Peyer's patch (tissue), 4 donors: ENCODE results near the gene NLK. TPM values are rescaled to one million over a fixed set of nuclear protein-coding genes. Genes with fewer than 3 reads are reported as not detected.

Experiments
- DNase-seq, 3 donors: peaks; one replicate each; pipeline ENCODE4 v3.0.0-alpha.2; 2017 to 2019
- H3K27ac ChIP-seq, 4 donors: fragments of 200-600 bp; sonication (generic); one replicate each; pipeline ENCODE4 v1.5.1; 2016 to 2019
- H3K27me3 ChIP-seq, 2 donors: fragments of 200-600 bp; sonication (generic); one replicate each; pipeline ENCODE4 v1.5.1; 2019
- H3K36me3 ChIP-seq, 3 donors: fragments of 200-600 bp; sonication (generic); one replicate each; pipeline ENCODE4 v1.5.1; 2016 to 2019
- H3K4me1 ChIP-seq, 4 donors: fragments of 200-600 bp; sonication (generic); one replicate each; pipeline ENCODE4 v1.5.1; 2016 to 2019
- H3K4me3 ChIP-seq, 4 donors: fragments of 200-600 bp; sonication (generic); 1 replicate in 3 of 4; 2 replicates in 1 of 4; pipeline ENCODE4 v1.5.1; 2016 to 2019; ENCODE audit warnings: mild to moderate bottlenecking in 1 of 4
- H3K9me3 ChIP-seq, 4 donors: fragments of 200-600 bp; sonication (generic); one replicate each; pipeline ENCODE4 v1.5.1; 2016 to 2019; ENCODE audit warnings: mild to moderate bottlenecking in 1 of 4
- CTCF ChIP-seq, 6 experiments: fragments of 450-650 bp in 4 of 6; fragments of 200-600 bp in 2 of 6; sonication (generic) in 1 of 6; IDR thresholded peaks; one replicate each; pipeline ENCODE4 v1.5.1; 2017 to 2019; ENCODE audit warnings: antibody characterized with exemption in 6 of 6, mild to moderate bottlenecking in 3 of 6, moderate library complexity in 1 of 6
- POLR2A ChIP-seq, 2 donors: fragments of 450-650 bp; IDR thresholded peaks; one replicate each; pipeline ENCODE4 v1.5.1; 2017; ENCODE audit warnings: antibody characterized with exemption in 2 of 2, mild to moderate bottlenecking in 2 of 2, moderate library complexity in 2 of 2
- total RNA-seq, 4 donors: library from RNA; depleted of rRNA; stranded (reverse); fragments of >200 nt; gene quantifications; one replicate each; pipeline ENCODE4 v1.1.0, GENCODE V29; 2016

Gene NLK
- total RNA-seq, 4 donors from 2014 or later = 20.5 to 45.4 (median 27.1) TPM

- Histone ChIP-seq H3K27me3 (no peaks in the 10 kb centered on the region), H3K4me1 (no peaks in the 10 kb centered on the region), H3K36me3 (no peaks in the 10 kb centered on the region), H3K9me3 (no peaks in the 10 kb centered on the region), H3K27ac (no peak overlapping the region), H3K4me3 (no peak overlapping the region)
- no peak for DNase-seq
- no peak for TF ChIP-seq POLR2A (IDR thresholded peaks at IDR 0.05)
- TF ChIP-seq CTCF (IDR thresholded peaks at IDR 0.05) = no peak
Measured at GRCh38 chr17:28065706-28066105, 23.2 kb downstream of the NLK start.

- Histone ChIP-seq H3K36me3 (no peaks in the 10 kb centered on the region), H3K27me3 (no peaks in the 10 kb centered on the region), H3K4me1 (no peaks in the 10 kb centered on the region), H3K4me3 (no peak overlapping the region), H3K27ac (no peak overlapping the region), H3K9me3 (no peaks in the 10 kb centered on the region)
- no peak for DNase-seq
- no peak for TF ChIP-seq POLR2A (IDR thresholded peaks at IDR 0.05)
- no peak for TF ChIP-seq CTCF (IDR thresholded peaks at IDR 0.05)
Measured at GRCh38 chr17:28069061-28069460, 26.6 kb downstream of the NLK start.

- no peak for TF ChIP-seq POLR2A (IDR thresholded peaks at IDR 0.05)
- TF ChIP-seq CTCF (IDR thresholded peaks at IDR 0.05) = no peak
- Histone ChIP-seq H3K4me3 (no peak overlapping the region), H3K36me3 (no peaks in the 10 kb centered on the region), H3K27me3 (no peaks in the 10 kb centered on the region), H3K9me3 (no peaks in the 10 kb centered on the region), H3K27ac (no peak overlapping the region), H3K4me1 (no peaks in the 10 kb centered on the region)
- DNase-seq = no peak
Measured at GRCh38 chr17:28071179-28071578, 28.7 kb downstream of the NLK start.

- H3K4me1 ChIP-seq = no peaks in the 10 kb centered on the region
- no peak overlapping the region for H3K4me3 ChIP-seq
- no peaks in the 10 kb centered on the region for H3K9me3 ChIP-seq
- no peaks in the 10 kb centered on the region for H3K36me3 ChIP-seq
- H3K27ac ChIP-seq = no peak overlapping the region
- H3K27me3 ChIP-seq = no peaks in the 10 kb centered on the region
- no peak for DNase-seq
- TF ChIP-seq CTCF (IDR thresholded peaks at IDR 0.05) (no peak), POLR2A (IDR thresholded peaks at IDR 0.05) (no peak)
Measured at GRCh38 chr17:28071891-28072606, 29.6 kb downstream of the NLK start.

- H3K36me3 ChIP-seq = no peaks in the 10 kb centered on the region
- TF ChIP-seq CTCF (IDR thresholded peaks at IDR 0.05) (no peak), POLR2A (IDR thresholded peaks at IDR 0.05) (no peak)
- H3K9me3 ChIP-seq = no peaks in the 10 kb centered on the region
- no peak overlapping the region for H3K4me3 ChIP-seq
- no peaks in the 10 kb centered on the region for H3K27me3 ChIP-seq
- H3K4me1 ChIP-seq = no peaks in the 10 kb centered on the region
- H3K27ac ChIP-seq = no peak overlapping the region
- no peak for DNase-seq
Measured at GRCh38 chr17:28072936-28073533, 30.6 kb downstream of the NLK start.
